Liver (tissue), 2 donors: ENCODE data around the gene ZNF775.

ENCODE experiments used
- GABPA ChIP-seq, 2 donors: IDR thresholded peaks in 1 of 2; conservative IDR thresholded peaks in 1 of 2; 2 replicates each; pipeline ENCODE4 v1.6.1; 2016; ENCODE audit warnings: antibody characterized with exemption in 2 of 2, mild to moderate bottlenecking in 1 of 2, moderate library complexity in 1 of 2
- YY1 ChIP-seq: IDR thresholded peaks from 2 replicates; pipeline ENCODE4 v1.6.1; 2016; ENCODE audit warnings: antibody characterized with exemption, mild to moderate bottlenecking
- donor health status: healthy.

DNA sequence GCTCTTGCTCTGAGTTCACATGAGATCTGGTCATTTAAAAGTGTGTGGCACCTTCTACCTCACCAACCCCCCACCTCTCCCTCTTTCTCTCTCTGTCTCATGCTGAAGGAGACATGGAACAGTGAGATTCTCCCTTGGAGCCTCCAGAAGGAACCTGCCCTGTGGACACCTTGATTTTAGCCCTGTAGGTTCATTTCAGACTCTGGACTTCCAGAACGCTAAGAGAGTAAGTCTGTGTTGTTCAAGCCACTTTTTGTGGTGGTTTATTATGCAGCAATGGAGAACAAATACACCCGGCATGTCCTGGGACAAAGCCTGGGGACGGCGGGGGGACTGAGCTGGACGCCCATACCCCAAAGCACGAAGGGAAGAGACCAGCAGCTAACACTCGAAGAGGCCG is 50.6 kb downstream of the ZNF775 start:
- no peak for TF ChIP-seq GABPA (IDR thresholded peaks at IDR 0.05 in 1 of 2, conservative IDR thresholded peaks at IDR 0.05 in 1 of 2)
- no peak for TF ChIP-seq YY1
